ENCODE data around the gene HYAL2.
A peak's percentile ranks its signal among the peaks of the same experiment; 100 is the strongest.

Gene HYAL2

GRCh38 chr3:50322386-50323091, at the start of gene HYAL2:
TSS of gene HYAL2 (minus strand) at chr3:50322745. CDS start at chr3:50320489, 2,256 bp downstream.
- no peak for DNase-seq

GRCh38 chr3:50371133-50371685, 48.7 kb upstream of the HYAL2 start:
- DNase-seq, result no peak

DNA sequence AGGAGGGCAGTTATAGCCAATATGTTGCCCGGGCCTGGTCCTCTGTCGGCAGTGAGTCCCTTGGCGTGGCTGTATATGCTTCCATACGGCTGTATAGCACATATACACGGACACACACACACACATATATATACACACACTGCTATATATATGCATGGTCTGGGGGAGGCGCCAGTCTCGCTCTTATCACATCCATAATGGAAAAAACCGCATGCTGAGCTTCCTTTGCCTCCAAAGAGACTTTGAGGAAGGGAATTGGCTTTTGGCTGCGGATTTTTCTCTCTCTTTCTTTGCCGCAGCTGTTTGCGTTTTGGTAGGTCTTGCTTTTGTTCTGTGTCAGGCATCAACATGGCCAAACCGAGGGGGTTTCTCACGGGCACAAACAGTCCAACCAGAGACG, 48.0 kb upstream of the HYAL2 start:
- DNase-seq, result no peak

- DNase-seq, result no peak
Observed at GRCh38 chr3:50369012-50369670, 46.6 kb upstream of the HYAL2 start.

- no peak for DNase-seq
Observed at GRCh38 chr3:50365842-50366220, 43.3 kb upstream of the HYAL2 start.

GRCh38 chr3:50365080-50365841, 42.7 kb upstream of the HYAL2 start:
- peak; percentile 92 for DNase-seq

GRCh38 chr3:50364573-50365079, 42.1 kb upstream of the HYAL2 start:
- DNase-seq, result no peak

- no peak for DNase-seq
Observed at GRCh38 chr3:50359760-50360110, 37.2 kb upstream of the HYAL2 start.

DNA sequence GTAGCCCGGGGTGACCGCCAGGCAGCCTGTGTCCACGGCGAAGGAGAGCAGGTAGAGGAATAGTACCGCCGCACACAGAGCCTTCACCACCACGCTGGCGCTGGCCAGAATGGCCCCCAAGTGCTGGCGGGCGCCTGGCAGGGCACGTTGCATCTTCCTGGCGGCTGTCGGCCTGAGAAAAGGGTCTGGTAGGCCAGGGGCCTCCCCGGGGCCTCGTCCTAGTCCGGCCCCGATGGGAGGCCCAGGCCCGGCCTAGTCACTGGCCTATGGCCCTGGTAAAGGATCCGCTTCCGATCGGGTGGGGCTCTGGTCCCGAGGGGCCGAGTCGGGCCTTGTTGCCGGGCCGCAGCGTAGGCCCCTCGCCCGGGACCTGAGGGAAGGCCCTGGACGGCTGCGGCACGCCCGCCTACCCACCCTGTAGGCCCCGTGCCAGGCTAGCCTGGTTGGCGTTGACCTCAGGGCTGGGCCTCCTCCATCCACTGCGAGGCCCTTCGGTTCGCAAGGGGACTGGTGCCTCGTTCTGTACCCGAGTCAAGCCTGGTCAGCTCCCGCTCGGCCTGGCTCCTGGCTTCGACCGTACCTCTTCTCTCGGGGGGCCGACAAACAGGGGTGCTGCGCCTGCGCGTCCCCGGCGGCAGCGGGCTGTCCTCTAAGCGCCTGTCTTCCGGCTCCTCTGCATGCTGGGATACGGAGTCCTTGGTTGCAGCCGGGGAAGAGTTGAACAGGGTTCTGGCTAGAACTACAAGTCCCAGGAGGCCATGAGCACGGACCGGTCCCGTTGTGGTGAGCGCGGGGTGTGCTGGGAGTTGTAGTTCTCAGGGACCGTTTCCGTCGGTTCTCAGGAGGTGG, 36.6 kb upstream of the HYAL2 start, which contains the start of gene TMEM115:
TMEM115 (minus strand) TSS at position 611 of the 849 bp plus-strand sequence; CDS start at position 153, 458 bp downstream.
- DNase-seq, result peak; percentile 90

GRCh38 chr3:50358355-50358910, 35.9 kb upstream of the HYAL2 start:
- no peak for DNase-seq

GRCh38 chr3:50357481-50357880, 34.9 kb upstream of the HYAL2 start:
- DNase-seq, result no peak

DNA sequence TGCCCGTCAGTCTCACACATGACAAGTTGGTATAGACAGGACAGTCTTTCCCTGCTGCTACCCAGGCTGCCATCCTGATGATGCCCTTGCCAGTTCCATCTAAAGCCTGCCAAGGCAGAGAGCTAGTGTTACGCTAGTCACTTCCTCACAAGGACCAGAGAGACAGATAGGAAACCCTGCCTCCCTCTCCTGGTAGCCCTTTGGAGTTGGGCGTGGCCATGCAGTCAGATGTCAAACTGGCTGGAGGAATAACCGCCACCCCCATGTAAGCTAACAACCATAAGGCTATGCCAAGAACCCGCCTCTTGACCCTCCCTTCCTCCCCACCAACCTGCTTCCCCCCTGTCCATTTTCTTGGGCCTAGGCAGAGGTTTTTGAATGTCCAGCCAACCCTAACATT, 34.0 kb upstream of the HYAL2 start:
- no peak for DNase-seq

DNA sequence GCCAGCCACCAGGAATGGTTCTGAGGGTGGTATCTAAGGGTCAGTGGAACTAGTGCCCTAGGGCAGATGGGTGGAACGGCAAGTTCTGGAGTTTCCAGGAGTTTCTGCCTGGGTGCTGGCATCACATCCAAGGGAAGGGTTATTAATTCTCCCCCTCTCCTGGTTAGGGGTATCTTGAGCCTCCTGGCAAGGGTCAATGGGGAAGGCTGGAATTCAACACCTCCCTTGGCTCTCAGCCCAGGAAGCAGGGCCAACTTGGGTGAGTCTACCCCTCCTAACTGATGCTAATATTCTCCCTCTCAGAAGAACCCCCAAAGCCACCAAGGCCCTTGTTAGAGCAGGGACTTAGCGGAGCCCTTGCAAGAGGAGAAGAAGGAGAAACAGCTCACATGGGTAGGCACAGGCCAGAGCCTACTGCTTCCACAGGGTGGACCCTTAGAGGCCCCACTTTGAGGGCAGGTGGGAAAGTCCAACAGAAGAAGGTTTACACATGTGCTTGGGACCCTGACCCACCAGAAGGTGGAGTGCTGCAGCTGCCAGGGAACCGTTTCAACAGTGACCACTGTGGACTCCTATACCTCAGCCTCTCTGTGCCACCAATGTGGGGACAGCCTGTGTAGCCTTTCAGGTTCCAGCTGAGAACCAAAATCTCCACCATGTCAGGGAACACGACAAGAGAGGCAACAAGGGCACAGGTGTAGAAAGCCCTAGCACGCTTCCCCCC, 33.4 kb upstream of the HYAL2 start:
- DNase-seq, result no peak

GRCh38 chr3:50354850-50355249, 32.3 kb upstream of the HYAL2 start:
- no peak for DNase-seq

DNA sequence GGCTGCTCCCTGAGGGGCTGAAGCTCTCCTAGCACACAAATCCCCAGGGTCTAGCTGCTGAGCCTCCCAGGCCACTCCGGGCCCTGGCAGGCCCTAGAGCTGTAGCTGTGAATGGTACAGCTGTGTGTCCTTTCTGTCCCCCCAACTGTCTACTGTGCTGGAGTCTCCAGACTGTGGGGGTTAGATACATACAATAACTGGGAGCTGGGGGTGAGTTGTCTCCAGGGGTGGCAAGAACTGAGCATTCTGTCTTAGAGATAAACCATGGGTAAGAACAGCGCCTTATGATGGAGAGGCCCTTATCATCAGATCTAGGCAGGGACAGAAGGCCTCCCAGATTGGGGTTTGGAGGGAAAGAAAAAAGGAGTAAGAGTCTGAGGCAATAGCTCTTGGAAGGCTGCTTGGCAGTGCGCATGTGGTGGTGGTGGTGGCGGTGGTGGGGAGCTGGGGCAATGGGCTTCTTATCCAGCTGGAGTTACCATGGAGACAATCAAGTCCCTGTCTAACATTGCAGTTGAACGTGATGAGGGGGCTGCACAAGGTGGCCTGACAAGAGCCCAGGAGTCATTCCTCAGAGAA, 31.7 kb upstream of the HYAL2 start:
- no peak for DNase-seq

DNA sequence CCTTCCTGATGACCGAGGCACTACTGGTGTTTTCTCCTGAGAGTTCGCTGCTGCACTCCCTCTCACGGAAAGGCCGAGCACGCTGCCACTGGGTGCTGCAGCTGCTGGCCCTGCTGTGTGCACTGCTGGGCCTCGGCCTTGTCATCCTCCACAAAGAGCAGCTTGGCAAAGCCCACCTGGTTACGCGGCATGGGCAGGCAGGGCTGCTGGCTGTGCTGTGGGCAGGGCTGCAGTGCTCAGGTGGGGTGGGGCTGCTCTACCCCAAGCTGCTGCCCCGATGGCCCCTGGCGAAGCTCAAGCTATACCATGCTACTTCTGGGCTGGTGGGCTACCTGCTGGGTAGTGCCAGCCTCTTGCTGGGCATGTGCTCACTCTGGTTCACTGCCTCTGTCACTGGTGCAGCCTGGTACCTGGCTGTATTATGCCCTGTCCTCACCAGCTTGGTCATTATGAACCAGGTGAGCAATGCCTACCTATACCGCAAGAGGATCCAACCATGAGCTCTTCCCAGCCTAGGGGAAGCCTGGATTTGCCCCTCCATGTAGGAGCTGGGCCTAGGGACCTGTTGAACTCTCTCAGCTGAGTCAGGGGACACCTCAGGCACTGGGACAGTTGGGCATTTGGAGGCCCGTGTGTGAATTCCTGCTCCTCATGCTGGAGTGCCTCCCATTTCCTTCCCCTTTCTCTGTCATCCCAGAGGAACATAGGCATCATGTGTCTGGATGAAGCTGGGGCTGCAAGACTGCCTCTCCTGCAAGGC, 30.9 kb upstream of the HYAL2 start:
- DNase-seq, result no peak

DNA sequence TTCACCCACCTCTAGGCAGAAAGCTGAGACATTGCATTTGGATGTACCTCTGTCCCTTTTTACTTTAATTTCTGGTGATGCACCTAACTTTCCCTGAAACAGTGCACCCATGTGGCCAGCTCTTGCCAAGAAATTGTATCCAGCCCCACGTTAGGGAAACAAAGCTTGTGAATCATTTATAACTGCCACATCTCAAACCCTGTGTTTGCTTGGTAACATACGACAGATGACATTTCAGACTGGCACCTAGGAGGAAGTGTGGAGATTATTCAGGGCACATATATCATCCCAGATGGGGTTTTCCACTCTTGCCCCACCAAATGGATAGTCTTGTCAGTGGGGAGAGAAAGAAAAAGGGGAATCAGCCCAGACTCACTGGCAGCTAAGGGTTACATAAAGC, 30.2 kb upstream of the HYAL2 start:
- no peak for DNase-seq

GRCh38 chr3:50351323-50351697, 28.8 kb upstream of the HYAL2 start:
- no peak for DNase-seq

DNA sequence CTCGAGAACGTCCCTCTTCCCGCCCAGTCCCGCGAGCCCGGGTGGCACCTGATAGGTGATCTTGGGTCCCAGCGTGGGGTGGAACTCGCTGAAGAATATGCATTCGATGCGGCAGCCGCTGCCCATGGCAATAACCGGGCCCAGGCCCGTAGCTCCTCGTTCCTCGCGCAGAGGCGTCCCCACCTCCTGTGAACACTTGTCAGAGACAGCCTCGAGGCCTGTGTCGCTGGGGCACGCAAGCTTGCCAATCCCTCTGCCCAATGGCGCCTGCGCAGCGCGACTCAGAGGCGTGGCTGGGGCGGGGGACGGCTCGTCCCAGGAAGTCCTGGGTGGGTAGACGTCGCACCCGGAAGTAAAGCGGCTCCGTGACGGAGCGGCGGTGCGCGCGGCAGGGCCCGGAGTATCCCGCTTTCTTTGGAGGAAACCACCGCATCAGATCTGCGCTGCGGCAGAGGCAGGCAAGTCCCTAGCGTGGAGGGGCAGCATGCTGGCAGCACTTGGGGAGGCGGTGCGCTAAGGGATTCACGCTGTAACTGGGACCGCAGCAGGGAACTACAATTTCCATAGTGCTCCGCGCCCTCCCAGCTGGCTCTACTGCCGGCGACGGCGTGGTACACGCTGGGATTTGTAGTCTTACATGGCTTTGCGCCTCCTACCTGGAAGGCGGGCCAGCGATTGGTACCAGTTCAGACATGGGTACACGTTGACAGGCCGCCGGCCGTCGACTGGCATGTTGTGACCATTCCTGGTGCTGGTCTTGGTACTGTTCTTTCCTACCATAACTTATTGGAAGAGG, 28.2 kb upstream of the HYAL2 start, which contains the start of the genes CYB561D2 and NPRL2:
CYB561D2 (plus strand) TSS at position 336 of the 796 bp plus-strand sequence. CDS start 572 bp downstream, outside the sequence.
NPRL2 (minus strand) TSS at position 249 of the 796 bp plus-strand sequence; CDS start at position 126, 123 bp downstream.
- DNase-seq, result peak; percentile 100

All from activated effector memory CD4-positive, alpha-beta T cell treated with Interleukin-2 at 50 U/mL for 16 hours (primary cell).